Measurements from ENCODE around the gene NAIF1. TPM values are rescaled to one million over a fixed set of nuclear protein-coding genes. Genes with fewer than 3 reads are reported as not detected.
A peak's percentile ranks its signal among the peaks of the same experiment; 100 is the strongest.

NAIF1 gene
- total and polyA plus RNA-seq, 2 experiments from 2014 or later: 4.9 to 5.5 TPM

DNA sequence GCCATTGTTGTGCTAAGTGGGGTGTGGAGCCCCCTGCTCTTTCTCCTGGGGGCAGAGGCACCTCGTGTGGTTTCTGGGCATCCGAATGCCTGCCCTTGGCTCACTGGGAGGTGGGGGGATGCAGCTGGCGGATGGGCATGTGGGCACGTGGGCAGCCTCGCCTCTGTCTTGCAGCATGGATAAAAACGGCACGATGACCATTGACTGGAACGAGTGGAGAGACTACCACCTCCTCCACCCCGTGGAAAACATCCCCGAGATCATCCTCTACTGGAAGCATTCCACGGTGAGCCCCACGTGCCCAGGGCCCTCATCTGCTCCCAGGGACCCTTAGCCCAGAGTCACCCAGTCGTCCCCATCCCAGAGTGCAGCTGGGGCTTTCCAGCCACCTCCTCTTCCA, 35.1 kb upstream of the NAIF1 start (continued):
- TF ChIP-seq, protein P1, sequence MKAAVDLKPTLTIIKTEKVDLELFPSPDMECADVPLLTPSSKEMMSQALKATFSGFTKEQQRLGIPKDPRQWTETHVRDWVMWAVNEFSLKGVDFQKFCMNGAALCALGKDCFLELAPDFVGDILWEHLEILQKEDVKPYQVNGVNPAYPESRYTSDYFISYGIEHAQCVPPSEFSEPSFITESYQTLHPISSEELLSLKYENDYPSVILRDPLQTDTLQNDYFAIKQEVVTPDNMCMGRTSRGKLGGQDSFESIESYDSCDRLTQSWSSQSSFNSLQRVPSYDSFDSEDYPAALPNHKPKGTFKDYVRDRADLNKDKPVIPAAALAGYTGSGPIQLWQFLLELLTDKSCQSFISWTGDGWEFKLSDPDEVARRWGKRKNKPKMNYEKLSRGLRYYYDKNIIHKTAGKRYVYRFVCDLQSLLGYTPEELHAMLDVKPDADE (IDR thresholded peaks at IDR 0.05): no peak

DNA sequence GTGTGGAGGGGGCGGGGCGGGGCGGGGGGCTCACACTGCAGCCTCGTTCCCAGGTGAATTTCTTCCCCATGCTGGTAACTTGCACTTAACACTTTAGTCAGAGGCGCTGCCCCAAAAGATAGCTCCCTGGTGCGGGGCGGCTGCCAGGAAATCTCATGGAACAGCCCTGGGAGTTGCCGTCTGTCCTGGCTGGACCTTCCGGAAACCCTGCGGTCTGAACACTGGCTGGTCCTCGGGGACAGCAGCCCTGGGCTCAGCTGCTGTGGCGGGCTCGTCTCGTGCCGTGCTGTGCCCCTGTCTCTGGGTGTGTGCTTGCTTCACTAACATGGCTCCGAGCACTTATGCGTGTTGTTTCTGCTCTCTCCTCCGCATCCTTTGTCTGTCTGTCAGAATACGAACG, 34.6 kb upstream of the NAIF1 start:
- Histone ChIP-seq H3K36me3 (ENCODE audit: insufficient read depth) (peaks cover 5% of the 10 kb centered on the region), H2AFZ (no peak overlapping the region)

More for the DNA sequence above, 34.6 kb upstream of the NAIF1 start:
- H3K27ac ChIP-seq (ENCODE audit: low read depth): 0 out of 2 replicates have a peak overlapping the region, but pooled peaks have one; percentile 50
- no peak overlapping the region for H3K4me3 ChIP-seq
- 0 out of 2 replicates have a peak, but pooled peaks cover 8% of the 10 kb centered on the region for H3F3A ChIP-seq (replicated peaks; ENCODE audit: low read depth)
- no peak overlapping the region for H3K4me2 ChIP-seq
- H3K27me3 ChIP-seq (ENCODE audit: insufficient read depth): no peaks in the 10 kb centered on the region
- H3K27me3 Mint-ChIP-seq (ENCODE audit: insufficient read depth, low read depth, poor library complexity): peaks cover 25% of the 10 kb centered on the region
- peaks cover 57% of the 10 kb centered on the region for H3K36me3 Mint-ChIP-seq (ENCODE audit: low read depth)
- H3K4me3 Mint-ChIP-seq: no peak overlapping the region
- no peak overlapping the region; the same call in 1 of the 2 replicates for H3K27ac Mint-ChIP-seq
- peaks cover 29% of the 10 kb centered on the region for H3K79me2 ChIP-seq (replicated peaks; ENCODE audit: insufficient read depth)
- H3K9me3 Mint-ChIP-seq: no peaks in the 10 kb centered on the region
- H3K4me1 ChIP-seq (ENCODE audit: insufficient read depth): peaks cover 35% of the 10 kb centered on the region
- H3K9me2 ChIP-seq (ENCODE audit: insufficient read depth): no peaks in the 10 kb centered on the region
- peaks cover 25% of the 10 kb centered on the region for H4K20me1 ChIP-seq (replicated peaks; ENCODE audit: insufficient read depth)
- ATAC-seq (no peak), DNase-seq (ENCODE audit: low spot score) (no peak)
- peaks cover 55% of the 10 kb centered on the region for H3K4me1 Mint-ChIP-seq
- TF ChIP-seq, protein P2, sequence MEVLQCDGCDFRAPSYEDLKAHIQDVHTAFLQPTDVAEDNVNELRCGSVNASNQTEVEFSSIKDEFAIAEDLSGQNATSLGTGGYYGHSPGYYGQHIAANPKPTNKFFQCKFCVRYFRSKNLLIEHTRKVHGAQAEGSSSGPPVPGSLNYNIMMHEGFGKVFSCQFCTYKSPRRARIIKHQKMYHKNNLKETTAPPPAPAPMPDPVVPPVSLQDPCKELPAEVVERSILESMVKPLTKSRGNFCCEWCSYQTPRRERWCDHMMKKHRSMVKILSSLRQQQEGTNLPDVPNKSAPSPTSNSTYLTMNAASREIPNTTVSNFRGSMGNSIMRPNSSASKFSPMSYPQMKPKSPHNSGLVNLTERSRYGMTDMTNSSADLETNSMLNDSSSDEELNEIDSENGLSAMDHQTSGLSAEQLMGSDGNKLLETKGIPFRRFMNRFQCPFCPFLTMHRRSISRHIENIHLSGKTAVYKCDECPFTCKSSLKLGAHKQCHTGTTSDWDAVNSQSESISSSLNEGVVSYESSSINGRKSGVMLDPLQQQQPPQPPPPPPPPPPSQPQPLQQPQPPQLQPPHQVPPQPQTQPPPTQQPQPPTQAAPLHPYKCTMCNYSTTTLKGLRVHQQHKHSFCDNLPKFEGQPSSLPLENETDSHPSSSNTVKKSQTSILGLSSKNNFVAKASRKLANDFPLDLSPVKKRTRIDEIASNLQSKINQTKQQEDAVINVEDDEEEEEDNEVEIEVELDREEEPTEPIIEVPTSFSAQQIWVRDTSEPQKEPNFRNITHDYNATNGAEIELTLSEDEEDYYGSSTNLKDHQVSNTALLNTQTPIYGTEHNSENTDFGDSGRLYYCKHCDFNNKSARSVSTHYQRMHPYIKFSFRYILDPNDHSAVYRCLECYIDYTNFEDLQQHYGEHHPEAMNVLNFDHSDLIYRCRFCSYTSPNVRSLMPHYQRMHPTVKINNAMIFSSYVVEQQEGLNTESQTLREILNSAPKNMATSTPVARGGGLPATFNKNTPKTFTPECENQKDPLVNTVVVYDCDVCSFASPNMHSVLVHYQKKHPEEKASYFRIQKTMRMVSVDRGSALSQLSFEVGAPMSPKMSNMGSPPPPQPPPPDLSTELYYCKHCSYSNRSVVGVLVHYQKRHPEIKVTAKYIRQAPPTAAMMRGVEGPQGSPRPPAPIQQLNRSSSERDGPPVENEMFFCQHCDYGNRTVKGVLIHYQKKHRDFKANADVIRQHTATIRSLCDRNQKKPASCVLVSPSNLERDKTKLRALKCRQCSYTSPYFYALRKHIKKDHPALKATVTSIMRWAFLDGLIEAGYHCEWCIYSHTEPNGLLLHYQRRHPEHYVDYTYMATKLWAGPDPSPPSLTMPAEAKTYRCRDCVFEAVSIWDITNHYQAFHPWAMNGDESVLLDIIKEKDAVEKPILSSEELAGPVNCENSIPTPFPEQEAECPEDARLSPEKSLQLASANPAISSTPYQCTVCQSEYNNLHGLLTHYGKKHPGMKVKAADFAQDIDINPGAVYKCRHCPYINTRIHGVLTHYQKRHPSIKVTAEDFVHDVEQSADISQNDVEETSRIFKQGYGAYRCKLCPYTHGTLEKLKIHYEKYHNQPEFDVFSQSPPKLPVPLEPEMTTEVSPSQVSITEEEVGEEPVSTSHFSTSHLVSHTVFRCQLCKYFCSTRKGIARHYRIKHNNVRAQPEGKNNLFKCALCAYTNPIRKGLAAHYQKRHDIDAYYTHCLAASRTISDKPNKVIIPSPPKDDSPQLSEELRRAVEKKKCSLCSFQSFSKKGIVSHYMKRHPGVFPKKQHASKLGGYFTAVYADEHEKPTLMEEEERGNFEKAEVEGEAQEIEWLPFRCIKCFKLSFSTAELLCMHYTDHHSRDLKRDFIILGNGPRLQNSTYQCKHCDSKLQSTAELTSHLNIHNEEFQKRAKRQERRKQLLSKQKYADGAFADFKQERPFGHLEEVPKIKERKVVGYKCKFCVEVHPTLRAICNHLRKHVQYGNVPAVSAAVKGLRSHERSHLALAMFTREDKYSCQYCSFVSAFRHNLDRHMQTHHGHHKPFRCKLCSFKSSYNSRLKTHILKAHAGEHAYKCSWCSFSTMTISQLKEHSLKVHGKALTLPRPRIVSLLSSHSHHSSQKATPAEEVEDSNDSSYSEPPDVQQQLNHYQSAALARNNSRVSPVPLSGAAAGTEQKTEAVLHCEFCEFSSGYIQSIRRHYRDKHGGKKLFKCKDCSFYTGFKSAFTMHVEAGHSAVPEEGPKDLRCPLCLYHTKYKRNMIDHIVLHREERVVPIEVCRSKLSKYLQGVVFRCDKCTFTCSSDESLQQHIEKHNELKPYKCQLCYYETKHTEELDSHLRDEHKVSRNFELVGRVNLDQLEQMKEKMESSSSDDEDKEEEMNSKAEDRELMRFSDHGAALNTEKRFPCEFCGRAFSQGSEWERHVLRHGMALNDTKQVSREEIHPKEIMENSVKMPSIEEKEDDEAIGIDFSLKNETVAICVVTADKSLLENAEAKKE (CRISPR knock-in tag; IDR thresholded peaks at IDR 0.05): no peak
- TF ChIP-seq, protein P3, sequence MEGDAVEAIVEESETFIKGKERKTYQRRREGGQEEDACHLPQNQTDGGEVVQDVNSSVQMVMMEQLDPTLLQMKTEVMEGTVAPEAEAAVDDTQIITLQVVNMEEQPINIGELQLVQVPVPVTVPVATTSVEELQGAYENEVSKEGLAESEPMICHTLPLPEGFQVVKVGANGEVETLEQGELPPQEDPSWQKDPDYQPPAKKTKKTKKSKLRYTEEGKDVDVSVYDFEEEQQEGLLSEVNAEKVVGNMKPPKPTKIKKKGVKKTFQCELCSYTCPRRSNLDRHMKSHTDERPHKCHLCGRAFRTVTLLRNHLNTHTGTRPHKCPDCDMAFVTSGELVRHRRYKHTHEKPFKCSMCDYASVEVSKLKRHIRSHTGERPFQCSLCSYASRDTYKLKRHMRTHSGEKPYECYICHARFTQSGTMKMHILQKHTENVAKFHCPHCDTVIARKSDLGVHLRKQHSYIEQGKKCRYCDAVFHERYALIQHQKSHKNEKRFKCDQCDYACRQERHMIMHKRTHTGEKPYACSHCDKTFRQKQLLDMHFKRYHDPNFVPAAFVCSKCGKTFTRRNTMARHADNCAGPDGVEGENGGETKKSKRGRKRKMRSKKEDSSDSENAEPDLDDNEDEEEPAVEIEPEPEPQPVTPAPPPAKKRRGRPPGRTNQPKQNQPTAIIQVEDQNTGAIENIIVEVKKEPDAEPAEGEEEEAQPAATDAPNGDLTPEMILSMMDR (conservative IDR thresholded peaks at IDR 0.05; ENCODE audit: low read depth in 2 of 2): no peak
- TF ChIP-seq, protein P1 (IDR thresholded peaks at IDR 0.05): no peak
- TF ChIP-seq STAT1 (IDR thresholded peaks at IDR 0.05; ENCODE audit: unreplicated experiment) (no peak), JUNB (IDR thresholded peaks at IDR 0.05; ENCODE audit: unreplicated experiment) (no peak), ZNF114 (CRISPR knock-in tag; IDR thresholded peaks at IDR 0.05) (no peak)
- TF ChIP-seq, protein P4, sequence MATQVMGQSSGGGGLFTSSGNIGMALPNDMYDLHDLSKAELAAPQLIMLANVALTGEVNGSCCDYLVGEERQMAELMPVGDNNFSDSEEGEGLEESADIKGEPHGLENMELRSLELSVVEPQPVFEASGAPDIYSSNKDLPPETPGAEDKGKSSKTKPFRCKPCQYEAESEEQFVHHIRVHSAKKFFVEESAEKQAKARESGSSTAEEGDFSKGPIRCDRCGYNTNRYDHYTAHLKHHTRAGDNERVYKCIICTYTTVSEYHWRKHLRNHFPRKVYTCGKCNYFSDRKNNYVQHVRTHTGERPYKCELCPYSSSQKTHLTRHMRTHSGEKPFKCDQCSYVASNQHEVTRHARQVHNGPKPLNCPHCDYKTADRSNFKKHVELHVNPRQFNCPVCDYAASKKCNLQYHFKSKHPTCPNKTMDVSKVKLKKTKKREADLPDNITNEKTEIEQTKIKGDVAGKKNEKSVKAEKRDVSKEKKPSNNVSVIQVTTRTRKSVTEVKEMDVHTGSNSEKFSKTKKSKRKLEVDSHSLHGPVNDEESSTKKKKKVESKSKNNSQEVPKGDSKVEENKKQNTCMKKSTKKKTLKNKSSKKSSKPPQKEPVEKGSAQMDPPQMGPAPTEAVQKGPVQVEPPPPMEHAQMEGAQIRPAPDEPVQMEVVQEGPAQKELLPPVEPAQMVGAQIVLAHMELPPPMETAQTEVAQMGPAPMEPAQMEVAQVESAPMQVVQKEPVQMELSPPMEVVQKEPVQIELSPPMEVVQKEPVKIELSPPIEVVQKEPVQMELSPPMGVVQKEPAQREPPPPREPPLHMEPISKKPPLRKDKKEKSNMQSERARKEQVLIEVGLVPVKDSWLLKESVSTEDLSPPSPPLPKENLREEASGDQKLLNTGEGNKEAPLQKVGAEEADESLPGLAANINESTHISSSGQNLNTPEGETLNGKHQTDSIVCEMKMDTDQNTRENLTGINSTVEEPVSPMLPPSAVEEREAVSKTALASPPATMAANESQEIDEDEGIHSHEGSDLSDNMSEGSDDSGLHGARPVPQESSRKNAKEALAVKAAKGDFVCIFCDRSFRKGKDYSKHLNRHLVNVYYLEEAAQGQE (IDR thresholded peaks at IDR 0.05; ENCODE audit: unreplicated experiment): no peak

Data from GM23338 (cell line).